ENCODE data around the gene CNTNAP2. TPM values are rescaled to one million over a fixed set of nuclear protein-coding genes. Genes with fewer than 3 reads are reported as not detected.

The CNTNAP2 gene
- total and polyA plus RNA-seq, 2 of the 13 experiments (the other 11 are each of a cell fraction or from before 2014, with no cell fraction given), result 0.40 to 0.42 TPM

- Histone ChIP-seq H3K27me3 (ENCODE audit: control insufficient read depth in 1 of 2, insufficient read depth in 2 of 2, low read length in 2 of 2) (no peaks in the 10 kb centered on the region), H2AFZ (ENCODE audit: low read length) (no peak overlapping the region), H3K4me3 (replicated peaks in 1 of 3; ENCODE audit: insufficient read depth in 1 of 3, low read depth in 2 of 3, low read length in 3 of 3) (no peak overlapping the region), H3K9me3 (ENCODE audit: low read length) (no peaks in the 10 kb centered on the region), H3K79me2 (ENCODE audit: insufficient read depth, low read length) (no peaks in the 10 kb centered on the region), H3K4me2 (ENCODE audit: low read depth, low read length) (no peak overlapping the region), H3K36me3 (replicated peaks in 1 of 2; ENCODE audit: control insufficient read depth in 1 of 2, insufficient read depth in 2 of 2, low read length in 2 of 2) (no peaks in the 10 kb centered on the region), H3K27ac (ENCODE audit: extremely low read length, insufficient read depth, low read length) (no peak overlapping the region), H3K4me1 (ENCODE audit: insufficient read depth, low read length) (no peaks in the 10 kb centered on the region), H3K9ac (ENCODE audit: insufficient read depth, low read depth, low read length) (no peak overlapping the region), H4K20me1 (ENCODE audit: insufficient read depth, low read length) (no peaks in the 10 kb centered on the region)
- FAIRE-seq (no peak), ATAC-seq (no peak), DNase-seq (ENCODE audit: low spot score) (no peak)
- in situ Hi-C loops (cut with HindIII; ENCODE audit: extremely low pct_ligation_motif_present, low pct_unique_long_range_greater_than_20kb), result no loop called here
- intact Hi-C loops (cut with micrococcal nuclease; ENCODE audit: unreplicated experiment), result no loop called here
- no TSS peak for BruUV-seq (replicated peaks)
- WGBS (ENCODE audit: low lambda C conversion rate), result 0% methylated on average over 4 of the region's 4 CpGs
- ChIA-PET CTCF (ENCODE audit: low intra/inter-chr PET ratio, low total read pairs) (no interaction called here), POLR2A (no interaction called here)
- TF ChIP-seq KLF16 (CRISPR knock-in tag; IDR thresholded peaks at IDR 0.05), result no peak
- no peak for TF ChIP-seq ZMAT3 (CRISPR knock-in tag; conservative IDR thresholded peaks at IDR 0.05)
- TF ChIP-seq IRX3 (CRISPR knock-in tag; IDR thresholded peaks at IDR 0.05; ENCODE audit: borderline replicate concordance, low read depth), result no peak
- TF ChIP-seq MBNL3 (CRISPR knock-in tag; conservative IDR thresholded peaks at IDR 0.05), result no peak
- TF ChIP-seq NRL (CRISPR knock-in tag; IDR thresholded peaks at IDR 0.05; ENCODE audit: borderline replicate concordance), result no peak
- no peak for TF ChIP-seq NFE2L2 (IDR thresholded peaks at IDR 0.05; ENCODE audit: low read length)
- TF ChIP-seq, protein P1, sequence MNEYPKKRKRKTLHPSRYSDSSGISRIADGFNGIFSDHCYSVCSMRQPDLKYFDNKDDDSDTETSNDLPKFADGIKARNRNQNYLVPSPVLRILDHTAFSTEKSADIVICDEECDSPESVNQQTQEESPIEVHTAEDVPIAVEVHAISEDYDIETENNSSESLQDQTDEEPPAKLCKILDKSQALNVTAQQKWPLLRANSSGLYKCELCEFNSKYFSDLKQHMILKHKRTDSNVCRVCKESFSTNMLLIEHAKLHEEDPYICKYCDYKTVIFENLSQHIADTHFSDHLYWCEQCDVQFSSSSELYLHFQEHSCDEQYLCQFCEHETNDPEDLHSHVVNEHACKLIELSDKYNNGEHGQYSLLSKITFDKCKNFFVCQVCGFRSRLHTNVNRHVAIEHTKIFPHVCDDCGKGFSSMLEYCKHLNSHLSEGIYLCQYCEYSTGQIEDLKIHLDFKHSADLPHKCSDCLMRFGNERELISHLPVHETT (CRISPR knock-in tag; conservative IDR thresholded peaks at IDR 0.05), result no peak
- TF ChIP-seq GABPB1 (CRISPR knock-in tag; IDR thresholded peaks at IDR 0.05), result no peak
- no peak for TF ChIP-seq ZGPAT (CRISPR knock-in tag; IDR thresholded peaks at IDR 0.05)
- TF ChIP-seq, protein P2, sequence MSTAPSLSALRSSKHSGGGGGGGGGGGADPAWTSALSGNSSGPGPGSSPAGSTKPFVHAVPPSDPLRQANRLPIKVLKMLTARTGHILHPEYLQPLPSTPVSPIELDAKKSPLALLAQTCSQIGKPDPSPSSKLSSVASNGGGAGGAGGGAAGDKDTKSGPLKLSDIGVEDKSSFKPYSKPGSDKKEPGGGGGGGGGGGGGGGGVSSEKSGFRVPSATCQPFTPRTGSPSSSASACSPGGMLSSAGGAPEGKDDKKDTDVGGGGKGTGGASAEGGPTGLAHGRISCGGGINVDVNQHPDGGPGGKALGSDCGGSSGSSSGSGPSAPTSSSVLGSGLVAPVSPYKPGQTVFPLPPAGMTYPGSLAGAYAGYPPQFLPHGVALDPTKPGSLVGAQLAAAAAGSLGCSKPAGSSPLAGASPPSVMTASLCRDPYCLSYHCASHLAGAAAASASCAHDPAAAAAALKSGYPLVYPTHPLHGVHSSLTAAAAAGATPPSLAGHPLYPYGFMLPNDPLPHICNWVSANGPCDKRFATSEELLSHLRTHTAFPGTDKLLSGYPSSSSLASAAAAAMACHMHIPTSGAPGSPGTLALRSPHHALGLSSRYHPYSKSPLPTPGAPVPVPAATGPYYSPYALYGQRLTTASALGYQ (CRISPR knock-in tag; IDR thresholded peaks at IDR 0.05), result no peak
- no peak for TF ChIP-seq ZNF720 (CRISPR knock-in tag; IDR thresholded peaks at IDR 0.05)
Measured at GRCh38 chr7:148091882-148092281, 1975.3 kb downstream of the CNTNAP2 start.
